ENCODE data around the gene TMEM121B. TPM values are rescaled to one million over a fixed set of nuclear protein-coding genes. Genes with fewer than 3 reads are reported as not detected.

TMEM121B gene
- total RNA-seq, 3 donors from 2014 or later: 0.09 to 0.58 (median 0.54) TPM

DNA sequence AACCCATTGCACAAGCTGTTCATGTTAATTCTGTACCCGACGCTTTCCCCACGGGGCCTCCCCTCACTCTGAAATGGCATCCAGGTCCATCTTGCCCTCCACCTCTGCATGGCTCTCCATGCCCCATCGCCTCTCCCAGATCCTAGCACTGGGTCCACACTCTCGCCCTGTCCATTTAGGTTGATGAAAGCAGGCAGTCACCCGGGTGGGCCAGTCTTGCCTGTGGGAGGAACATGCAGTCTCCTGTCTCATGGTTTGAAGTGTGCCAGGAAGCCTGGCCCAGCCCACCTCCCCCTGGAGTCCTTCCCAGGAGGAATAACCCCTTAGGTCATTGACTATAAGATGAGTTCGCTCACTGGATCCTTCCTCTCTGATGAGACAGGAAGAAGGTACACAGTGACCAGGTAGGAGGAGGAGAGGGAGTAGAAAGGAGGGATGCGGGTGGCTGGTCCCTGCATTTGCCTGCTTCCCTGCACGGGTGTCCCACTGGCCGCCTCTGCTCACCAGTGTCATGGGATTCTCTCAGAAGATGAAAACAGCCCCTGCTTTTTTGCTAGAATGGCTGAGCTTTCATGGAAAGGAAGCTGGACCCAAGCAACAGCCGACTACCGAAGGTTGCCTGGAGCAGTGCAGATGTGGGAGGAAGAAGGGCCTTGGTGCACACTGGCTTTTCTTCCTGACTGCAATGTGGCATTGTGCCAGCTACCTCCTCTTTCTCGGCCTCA is 6.8 kb downstream of the TMEM121B start:
- no peak for DNase-seq
- no peaks in the 10 kb centered on the region for H3K36me3 ChIP-seq (ENCODE audit: low read depth)
- no peak for ATAC-seq
- H3K4me3 ChIP-seq: no peak overlapping the region
- intact Hi-C loops (cut with DNase I, micrococcal nuclease): no loop called here
- TF ChIP-seq, protein P1, sequence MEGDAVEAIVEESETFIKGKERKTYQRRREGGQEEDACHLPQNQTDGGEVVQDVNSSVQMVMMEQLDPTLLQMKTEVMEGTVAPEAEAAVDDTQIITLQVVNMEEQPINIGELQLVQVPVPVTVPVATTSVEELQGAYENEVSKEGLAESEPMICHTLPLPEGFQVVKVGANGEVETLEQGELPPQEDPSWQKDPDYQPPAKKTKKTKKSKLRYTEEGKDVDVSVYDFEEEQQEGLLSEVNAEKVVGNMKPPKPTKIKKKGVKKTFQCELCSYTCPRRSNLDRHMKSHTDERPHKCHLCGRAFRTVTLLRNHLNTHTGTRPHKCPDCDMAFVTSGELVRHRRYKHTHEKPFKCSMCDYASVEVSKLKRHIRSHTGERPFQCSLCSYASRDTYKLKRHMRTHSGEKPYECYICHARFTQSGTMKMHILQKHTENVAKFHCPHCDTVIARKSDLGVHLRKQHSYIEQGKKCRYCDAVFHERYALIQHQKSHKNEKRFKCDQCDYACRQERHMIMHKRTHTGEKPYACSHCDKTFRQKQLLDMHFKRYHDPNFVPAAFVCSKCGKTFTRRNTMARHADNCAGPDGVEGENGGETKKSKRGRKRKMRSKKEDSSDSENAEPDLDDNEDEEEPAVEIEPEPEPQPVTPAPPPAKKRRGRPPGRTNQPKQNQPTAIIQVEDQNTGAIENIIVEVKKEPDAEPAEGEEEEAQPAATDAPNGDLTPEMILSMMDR (IDR thresholded peaks at IDR 0.05): no peak
- H3K4me1 ChIP-seq (ENCODE audit: low read depth): peaks cover 5% of the 10 kb centered on the region
- no peaks in the 10 kb centered on the region for H3K9me3 ChIP-seq

DNA sequence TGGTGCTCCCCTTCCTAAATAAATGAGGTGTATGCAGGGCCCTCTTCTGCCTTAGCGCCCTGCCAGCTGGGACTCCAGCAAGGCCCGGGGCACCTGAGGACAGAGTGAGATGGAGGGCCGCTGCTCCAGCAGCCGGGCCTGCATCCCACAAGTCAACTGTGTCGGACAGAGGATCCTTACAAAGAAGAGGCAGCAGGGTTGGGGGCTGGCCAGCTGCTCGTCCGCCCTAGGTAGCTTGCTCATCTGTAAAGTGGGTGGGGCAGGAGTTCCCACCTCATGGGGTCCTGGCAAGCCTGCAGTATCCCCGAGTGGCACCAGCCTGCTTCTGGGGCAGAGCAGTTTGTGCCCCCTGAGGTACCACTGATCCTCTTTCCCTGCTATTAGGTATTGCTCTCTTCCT is 7.6 kb downstream of the TMEM121B start:
- Histone ChIP-seq H3K9me3 (no peaks in the 10 kb centered on the region), H3K4me1 (ENCODE audit: low read depth) (peaks cover 5% of the 10 kb centered on the region), H3K4me3 (no peak overlapping the region), H3K36me3 (ENCODE audit: low read depth) (peaks cover 1% of the 10 kb centered on the region)
- DNase-seq: no peak
- ATAC-seq: no peak
- TF ChIP-seq, protein P1 (IDR thresholded peaks at IDR 0.05): no peak
- intact Hi-C loops (cut with DNase I, micrococcal nuclease): no loop called here

DNA sequence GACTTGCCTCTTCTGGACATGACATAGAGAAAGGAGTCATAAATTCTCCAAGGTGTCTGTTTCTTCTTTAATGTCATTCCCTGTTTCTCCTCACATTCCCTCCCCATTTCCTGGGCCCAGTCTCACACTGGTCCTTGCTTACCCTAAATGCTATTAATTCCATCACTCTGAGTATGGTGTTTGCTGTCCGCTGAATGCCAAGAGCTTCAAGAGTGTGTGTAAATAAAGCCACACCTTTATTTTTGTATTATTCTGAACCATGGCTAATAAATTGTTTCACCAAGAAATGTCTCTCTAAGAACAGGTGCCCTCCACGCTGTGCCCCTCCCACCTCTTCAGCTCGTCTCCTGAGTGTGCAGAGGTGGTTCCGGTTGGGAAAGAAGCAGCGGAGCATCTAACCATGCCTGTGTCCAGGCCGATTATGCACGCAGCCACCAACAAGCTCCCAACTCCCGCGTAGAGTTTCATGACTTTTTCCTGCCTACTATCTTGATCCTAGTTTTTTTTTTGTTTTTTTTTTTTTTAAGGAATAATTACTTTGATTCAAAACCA is 8.6 kb downstream of the TMEM121B start:
- Histone ChIP-seq H3K4me3 (no peak overlapping the region), H3K36me3 (ENCODE audit: low read depth) (peaks cover 5% of the 10 kb centered on the region), H3K9me3 (no peaks in the 10 kb centered on the region), H3K4me1 (ENCODE audit: low read depth) (no peaks in the 10 kb centered on the region)
- DNase-seq (no peak), ATAC-seq (no peak)
- TF ChIP-seq, protein P1 (IDR thresholded peaks at IDR 0.05): no peak
- intact Hi-C loops (cut with DNase I, micrococcal nuclease): no loop called here

DNA sequence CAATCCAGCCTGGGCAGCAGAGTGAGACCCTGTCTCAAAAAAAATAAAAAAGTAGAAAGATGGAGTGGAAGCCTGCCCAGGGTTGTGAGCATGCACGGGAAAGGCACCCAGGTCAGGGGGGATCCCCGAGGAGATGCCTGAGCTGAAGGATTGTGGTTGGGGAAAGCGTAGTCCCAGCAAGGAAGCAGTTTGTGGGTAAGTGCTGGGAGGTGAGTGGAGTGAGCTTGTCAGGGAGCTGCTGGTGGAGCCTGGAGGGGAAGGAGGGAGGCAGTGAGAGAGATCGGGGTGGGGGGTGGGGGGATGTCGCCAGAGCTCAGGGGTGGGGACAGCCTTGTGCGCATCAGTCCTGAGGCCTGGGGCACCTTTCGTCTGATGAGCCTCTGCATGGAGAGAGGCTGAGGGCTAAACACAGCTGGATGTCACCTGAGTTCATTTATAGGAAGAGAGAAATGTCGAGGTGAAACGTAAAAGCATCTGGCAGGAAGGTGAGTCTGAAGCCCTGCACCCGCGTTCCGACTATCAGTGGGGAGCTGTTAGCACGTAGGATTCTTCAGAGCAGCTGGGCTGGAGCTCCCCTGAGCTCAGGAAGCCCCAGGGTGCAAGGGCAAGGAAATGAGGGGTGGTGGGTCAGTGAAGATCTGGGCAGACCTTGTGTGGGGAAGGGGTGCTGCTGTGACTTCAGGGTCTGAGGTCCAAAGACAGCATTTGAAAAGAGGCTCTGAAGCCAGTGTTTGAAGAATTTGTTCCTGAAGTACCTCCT is 10.2 kb downstream of the TMEM121B start:
- no peak for DNase-seq
- no peak for ATAC-seq
- TF ChIP-seq, protein P1 (IDR thresholded peaks at IDR 0.05): no peak
- Histone ChIP-seq H3K4me3 (no peak overlapping the region), H3K9me3 (no peaks in the 10 kb centered on the region), H3K36me3 (ENCODE audit: low read depth) (peaks cover 9% of the 10 kb centered on the region), H3K4me1 (ENCODE audit: low read depth) (no peaks in the 10 kb centered on the region)
- intact Hi-C loops (cut with DNase I, micrococcal nuclease): no loop called here

DNA sequence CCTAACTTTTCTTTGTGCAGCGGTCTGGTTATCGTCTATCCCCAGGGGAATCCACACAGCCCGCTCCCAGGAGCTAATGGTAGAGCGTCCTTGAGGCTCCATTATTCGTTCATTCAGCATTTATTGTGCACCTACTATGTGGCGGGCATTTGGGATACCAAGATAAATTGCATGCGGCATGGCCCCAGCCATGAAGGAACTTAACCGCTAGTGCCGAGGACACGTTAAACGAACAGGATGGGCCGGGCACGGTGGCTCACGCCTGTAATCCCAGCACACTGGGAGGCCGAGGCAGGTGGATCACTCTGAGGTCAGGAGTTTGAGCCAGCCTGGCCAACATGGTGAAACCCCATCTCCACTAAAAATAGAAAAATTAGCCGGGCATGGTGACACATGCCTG is 11.2 kb downstream of the TMEM121B start:
- Histone ChIP-seq H3K36me3 (ENCODE audit: low read depth) (peaks cover 9% of the 10 kb centered on the region), H3K9me3 (no peaks in the 10 kb centered on the region), H3K4me1 (ENCODE audit: low read depth) (no peaks in the 10 kb centered on the region), H3K4me3 (no peak overlapping the region)
- intact Hi-C loops (cut with DNase I, micrococcal nuclease): no loop called here
- ATAC-seq (no peak), DNase-seq (no peak)
- TF ChIP-seq, protein P1 (IDR thresholded peaks at IDR 0.05): no peak

Data from mucosa of descending colon (tissue), 3 donors.